Fibroblast of gingiva (primary cell): ENCODE results near the gene ACAD8.

ENCODE experiments used
- DNase-seq: peaks from one replicate; pipeline ENCODE4 v3.0.0-alpha.2; 2011; ENCODE audit warnings: low read depth

Gene ACAD8

DNA sequence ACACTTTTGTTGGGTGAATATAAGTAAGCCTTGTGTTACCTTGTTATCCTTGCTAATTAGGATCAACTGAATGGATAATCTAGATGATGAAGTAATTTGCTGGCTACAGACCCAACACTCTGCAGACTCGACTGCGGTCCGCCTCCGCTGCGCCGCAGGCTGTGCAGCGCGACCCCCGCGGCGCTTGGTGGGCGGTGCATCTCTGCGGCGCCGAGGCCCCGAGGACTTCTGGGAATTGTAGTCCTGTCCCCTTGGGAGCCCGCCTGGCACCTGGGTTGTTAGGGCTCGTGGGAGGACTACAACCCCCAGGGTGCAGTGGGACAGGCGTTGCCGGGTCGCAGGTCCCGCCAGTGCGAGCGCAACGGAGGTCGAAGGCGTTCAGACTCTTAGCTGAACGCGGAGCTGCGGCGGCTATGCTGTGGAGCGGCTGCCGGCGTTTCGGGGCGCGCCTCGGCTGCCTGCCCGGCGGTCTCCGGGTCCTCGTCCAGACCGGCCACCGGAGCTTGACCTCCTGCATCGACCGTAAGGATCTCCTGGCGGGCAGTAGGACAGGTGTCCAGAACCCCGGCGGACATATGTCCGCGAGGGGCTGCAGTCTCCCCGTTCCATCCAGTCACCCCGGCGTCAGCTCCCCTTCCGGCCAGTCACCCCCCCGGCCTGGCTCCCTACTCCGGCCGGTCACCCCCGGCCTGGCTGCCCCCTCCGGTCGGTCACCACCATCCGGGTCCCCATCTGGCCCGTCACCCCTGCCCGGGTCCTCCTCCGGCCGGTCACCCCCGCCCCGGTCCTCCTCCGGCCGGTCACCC is at the start of gene ACAD8, which contains the start of gene THYN1:
Gene ACAD8, plus strand, starts transcription at position 381 of the 806 bp plus-strand sequence. Its CDS starts 33 bp downstream, at position 414.
Gene THYN1, minus strand, starts transcription at position 165 of the 806 bp plus-strand sequence. CDS start 470 bp downstream, outside the sequence.
- DNase-seq, result peak; percentile 95

DNA sequence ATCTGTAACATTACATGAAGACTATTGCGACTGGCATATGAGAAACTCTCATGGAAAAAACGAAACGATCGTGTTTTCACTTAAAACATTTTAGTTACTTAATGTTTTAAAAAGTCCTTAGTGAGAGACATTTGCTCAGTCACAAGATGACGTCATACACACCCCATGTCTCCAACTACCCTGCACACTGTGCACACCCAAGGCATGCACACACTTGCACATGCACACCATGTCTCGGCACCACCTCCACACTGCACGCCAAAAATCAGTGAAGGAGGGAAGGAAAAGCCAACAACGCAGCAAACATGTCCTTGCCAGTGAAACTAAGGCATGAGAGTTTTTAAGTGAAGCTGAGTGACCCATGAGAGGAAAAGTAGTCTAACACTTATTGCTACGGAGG is 47.6 kb upstream of the ACAD8 start:
- DNase-seq, result no peak

DNA sequence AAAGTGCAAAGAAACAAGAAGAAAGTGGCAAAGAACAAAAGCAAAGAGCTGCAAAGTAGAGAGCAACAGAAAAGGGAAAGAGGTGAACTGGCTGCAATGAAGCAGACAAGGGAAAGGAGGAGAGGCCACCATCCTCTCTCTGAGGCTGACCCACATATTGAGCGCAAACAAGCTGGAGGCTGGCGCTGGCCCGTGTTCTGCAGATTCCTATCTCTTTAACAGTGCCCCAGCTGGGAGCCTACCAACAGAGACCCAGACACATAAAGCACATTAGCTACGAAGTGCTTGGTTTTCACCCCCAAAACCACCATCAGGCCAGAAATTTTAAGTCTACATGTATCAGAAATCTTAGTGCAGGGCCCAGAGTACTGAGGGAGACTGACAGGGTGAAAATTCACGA is 47.2 kb upstream of the ACAD8 start:
- DNase-seq, result no peak

DNA sequence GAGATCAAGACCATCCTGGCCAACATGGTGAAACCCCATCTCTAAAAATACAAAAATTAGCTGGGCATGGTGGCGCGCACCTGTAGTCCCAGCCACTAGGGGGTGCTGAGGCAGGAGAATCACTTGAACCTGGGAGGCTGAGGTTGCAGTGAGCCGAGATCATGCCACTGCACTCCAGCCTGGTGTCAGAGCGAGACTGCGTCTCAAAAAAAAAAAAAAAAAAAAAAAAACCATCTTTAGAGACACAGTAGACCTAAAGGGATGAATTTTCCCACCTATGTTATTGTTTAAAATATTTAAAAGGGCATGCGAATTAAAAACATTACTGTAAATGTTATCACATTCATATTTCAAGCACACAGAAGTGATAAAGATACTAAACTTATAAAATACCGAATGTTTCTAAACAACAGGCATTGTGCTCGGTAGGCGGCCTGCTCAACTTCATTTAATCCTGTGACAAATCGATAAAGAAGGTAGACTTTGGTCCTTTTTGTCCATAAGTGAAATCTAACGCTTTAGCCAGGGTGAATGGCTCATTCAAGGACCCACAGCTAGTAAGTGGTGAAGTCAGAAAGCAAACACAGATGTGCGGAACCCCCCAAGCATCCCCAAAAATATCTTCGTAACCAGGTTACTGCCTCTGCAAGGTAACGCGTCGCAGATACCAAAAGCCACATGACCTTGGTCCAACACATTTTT is 45.7 kb upstream of the ACAD8 start:
- DNase-seq, result no peak

DNA sequence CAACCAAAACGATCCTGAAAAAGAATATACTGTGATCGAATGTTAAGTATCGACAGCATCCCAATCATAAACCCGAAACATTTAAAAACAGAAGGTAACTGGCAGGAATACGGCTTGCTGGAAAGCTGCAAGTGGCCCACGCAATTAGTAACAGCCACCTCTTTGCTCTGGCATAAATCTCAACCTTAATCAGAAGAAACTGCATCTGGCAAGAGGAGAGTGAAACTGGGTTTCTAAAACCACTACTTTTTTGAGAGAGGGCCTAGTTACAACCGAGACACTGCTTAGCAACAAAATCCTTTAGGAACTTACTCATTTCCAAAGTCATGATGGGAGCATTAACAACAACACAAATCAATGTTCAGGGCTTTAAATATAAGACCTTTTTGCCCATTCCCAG is 37.5 kb upstream of the ACAD8 start:
- no peak for DNase-seq

DNA sequence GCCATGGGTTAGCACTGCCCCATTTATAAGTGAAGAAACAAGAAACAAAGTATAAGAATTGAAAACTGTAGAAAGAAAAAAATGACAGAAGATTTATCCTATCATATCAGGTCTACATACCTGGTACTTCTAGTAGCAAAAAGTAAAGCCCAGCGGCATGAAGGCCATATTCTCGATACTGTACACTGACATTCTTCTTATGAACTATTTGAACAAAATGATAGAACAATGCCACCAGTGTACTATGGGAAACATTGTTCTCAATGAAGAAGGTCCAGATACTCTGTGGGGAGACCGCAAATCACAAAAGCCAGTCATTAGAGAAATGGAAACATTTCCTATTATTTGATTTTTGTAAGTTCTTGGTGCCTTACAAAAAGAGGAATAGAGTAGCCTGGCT is 36.6 kb upstream of the ACAD8 start:
- DNase-seq, result no peak

DNA sequence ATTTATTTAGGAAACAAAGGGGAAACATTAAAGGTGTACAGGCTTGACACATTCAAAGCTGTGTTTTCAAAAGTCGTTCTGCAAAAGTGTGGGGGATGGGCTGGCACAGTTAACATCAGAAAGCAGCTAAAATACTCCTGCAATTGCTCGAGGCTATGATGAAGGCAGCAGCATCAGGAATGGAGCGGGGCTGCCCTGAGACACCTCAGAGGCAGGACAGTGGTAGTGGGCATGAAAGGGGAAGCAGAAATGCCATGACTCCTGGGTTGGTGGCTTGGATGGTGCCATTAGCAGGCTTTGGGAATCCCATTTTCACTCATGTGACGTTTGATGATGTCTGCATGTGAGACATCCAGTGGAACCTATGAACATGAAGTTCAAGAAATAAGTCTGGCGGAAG is 30.2 kb upstream of the ACAD8 start:
- no peak for DNase-seq

DNA sequence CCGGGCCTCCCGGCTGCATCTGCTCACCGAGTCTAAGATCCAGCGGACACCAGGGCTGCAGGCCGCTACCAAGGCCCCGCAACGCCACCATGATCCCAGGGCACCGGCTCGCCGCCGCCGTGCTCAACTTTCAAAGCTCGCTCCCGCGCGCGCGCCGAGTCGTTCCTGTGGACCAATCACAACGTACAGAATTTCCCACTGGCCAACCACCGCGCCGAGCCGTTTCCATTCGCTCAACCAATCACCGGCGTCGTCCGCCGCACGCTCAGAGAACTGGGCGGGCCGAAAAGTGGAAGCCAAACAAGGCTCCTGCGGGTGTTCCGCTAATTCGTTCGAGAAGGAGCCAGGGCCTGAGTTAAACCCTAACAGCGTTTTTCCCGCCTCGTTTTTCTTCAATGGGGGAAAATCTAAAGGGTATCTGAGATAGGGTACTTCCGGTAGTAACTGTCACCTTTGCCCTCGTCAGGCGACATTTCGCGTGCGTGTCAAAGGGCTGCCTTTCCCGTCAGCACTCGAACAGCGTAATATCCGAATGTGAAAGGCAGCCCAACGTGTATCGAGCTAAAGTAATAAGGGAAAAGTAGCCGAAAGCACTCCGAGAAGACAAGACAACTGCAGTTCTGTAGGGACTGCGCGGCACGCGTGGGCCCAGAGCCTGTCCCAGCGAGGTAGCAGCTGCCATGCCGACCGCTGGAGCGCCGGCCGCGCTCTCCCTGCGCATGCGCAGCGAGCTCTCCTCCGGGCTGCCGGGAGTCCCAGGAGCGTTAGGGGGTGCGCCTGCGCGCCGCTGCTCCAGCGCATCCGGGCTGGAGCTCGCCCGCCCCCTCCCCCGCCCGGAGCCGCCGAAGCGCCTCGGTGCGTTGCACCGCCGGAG is 29.3 kb upstream of the ACAD8 start, which contains the start of the genes NCAPD3 and VPS26B:
Gene NCAPD3, minus strand, starts transcription at position 132 of the 874 bp plus-strand sequence. Its CDS starts 41 bp downstream, at position 91.
Gene VPS26B, plus strand, starts transcription at position 836 of the 874 bp plus-strand sequence. CDS start 452 bp downstream, outside the sequence.
- DNase-seq, result peak; percentile 94

DNA sequence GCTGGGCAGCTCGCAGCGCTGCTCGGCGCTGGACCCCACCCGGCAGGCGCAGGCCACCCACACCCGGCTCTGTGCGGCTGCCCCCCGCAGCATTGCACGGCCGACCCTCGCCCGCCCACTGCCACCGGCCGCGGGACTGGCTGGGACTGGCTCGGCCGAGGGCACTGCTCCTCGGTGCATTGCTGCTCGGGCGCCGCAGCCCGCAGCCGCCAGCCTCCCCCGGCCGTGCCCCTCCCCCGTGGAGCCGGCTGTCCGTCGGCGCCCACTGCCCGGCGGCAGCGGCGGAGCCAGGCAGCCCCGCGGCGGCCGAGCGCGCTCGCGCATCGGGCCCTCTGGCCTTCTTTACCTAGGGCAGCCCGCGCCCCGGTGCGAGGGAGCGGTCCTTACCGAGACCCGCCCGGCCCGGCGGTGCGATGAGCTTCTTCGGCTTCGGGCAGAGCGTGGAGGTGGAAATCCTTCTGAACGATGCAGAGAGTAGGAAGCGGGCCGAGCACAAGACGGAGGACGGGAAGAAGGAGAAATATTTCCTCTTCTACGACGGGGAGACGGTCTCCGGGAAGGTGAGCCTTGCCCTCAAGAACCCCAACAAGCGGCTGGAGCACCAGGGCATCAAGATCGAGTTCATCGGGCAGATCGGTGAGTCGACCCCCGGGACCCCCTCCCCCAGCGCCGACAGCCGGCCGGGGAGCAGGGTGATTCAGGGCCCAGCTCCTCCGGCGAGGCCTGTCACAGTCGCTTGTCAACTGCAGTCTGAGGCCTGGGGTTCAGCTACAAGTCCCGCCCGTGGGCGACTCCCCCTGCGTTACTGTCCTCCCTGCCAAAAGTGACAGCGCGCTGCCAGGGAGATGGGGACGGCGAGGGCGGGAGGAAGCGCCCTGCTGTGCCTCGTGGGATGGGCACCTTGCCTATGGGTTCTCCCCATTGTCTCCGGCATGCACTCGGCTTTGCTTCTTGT is 28.4 kb upstream of the ACAD8 start:
- DNase-seq, result peak; percentile 7

DNA sequence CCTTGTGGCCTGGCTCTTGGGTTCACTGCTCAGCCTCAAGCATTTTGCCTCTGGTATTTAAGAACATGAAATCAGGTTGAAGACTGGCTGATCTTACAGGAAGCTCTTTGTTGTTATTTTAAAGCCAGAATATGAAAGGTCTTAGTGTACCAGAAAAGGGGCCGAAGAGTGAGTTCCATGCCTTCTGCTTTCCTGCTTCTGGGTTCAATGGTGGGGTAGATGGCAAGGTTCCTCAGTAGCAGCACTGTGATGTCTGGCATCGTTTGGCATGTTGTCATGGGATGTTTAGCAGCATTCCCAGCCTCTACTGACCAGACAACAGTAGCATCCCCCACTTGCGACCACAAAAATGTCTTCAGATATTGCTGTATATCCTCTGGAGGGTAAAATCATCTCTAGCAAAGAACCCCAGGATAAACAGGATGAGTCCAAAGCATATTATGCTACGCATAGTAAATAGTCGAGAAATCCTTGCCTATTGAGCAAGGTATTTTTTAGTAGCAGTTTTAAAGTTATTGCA is 26.5 kb upstream of the ACAD8 start:
- DNase-seq, result no peak

DNA sequence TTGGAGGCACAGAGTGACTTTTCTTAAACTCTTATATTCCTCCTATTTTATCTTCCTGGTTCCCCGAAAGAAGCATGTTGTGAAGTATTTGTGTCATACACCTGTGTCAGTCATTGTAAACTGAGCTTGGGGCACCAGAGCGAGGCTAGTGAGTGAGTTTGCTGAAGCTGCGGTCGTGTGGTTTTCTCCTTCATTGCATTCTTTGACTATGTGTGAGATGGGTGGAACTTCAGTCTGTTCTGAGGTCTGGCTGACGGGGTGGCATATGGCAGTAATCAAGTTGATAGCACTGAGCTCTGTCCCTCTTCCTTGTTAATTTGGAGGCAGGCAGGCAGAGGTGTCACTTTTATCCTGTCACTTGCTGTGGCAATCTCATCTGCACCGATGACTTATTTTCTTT is 24.7 kb upstream of the ACAD8 start:
- peak; percentile 49 for DNase-seq

DNA sequence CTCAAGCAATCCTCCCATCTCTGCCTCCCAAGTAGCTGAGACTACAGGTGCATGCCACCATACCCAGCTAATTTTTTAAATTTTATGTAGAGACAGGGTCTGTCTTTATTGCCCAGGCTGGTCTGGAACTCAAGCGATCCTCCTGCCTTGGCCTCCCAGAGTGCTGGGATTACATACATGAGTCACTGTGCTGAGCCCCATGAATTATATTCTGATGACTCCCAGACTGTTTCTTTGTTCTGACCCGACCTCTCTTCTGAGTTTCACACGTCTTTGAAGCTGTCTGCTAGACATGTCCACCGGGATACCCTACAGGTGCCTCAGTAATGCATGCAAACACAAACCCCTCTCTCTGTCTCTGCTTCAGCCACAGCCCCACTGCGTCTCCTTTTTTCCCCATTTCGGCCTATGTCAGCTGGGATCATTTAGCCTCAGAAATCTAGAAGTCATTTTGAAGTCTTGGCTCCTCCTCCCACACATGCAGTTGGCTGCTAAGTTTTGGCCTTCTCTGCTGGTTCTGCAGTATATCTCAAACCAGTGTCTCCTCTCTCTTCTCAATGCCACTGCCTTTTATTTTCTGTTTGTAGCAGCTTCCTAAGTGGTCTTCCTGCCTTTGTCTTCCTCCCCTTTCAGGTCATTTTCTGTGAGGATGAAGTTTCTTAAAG is 24.1 kb upstream of the ACAD8 start:
- DNase-seq, result no peak

DNA sequence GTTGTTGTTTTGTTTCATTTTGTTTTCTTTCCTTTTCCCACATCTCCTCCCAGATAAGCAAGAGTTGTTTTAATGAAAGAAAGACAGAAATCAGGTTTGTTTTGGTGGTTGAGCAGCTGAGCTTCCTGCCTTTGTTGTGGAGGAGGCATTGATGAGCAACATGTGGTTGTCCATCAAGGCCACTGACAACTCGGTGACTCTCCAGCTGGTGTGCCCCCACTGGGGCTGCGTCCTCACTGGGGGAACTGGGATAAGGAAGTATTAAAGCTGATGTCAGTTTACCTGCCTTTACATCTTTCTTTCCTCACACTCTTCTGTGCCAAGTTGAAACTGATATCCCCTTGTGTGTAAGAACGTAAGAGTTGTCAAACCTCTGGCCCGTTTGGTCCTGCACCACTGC is 23.0 kb upstream of the ACAD8 start:
- no peak for DNase-seq

DNA sequence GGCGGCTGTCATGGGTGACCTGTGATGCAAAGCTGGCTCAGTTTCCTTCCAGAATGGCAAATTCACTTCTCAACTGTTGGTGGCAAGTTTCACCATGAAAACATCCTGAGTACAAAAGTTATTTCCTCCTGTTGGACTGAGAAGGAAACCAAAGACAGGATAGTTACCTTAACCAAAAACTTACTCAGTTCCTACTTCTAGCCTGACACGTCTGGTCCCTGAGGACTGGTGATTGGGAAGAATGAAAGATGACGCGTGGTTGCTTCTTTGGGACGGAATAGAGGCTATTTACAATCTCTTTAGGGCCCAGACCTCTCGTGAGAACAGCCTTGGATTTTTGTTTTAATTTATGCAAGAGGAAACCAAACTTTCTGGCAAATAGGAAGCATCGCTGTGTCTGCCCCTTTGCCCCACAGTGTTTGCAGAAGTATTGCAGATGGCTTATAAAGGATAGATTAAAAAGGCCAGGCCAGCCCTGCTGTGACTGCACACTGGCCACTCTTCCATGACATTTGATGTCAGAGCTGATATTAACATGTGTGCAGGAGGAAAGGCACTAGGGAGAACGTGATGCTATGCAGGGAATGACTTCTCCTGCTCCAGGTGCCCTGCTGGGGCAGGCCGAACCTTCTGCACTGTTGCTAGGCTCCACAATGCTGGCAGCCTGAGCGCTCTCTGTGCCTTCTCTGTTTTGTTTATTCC is 21.3 kb upstream of the ACAD8 start:
- DNase-seq, result no peak

DNA sequence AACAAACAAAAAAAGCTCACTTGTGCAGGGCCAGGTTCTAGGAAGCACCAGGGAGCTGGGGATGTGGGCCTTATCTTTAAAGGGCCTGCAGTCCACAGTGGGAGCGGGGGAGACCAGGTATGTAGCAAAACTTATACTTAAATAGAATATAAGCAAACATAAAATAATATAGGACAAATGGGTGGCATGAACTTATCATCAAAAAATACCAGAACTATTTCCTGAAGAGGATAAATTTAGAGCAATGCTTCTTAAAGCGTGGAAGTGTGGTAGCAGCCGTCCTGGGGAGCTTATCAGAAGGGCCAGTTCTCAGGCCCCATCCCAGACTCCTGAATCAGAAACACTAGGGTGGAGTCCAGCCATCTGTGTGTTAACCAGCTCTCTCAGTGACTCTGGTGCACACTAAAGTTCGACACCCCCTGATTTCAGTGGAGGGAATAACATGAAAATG is 19.6 kb upstream of the ACAD8 start:
- DNase-seq, result no peak

DNA sequence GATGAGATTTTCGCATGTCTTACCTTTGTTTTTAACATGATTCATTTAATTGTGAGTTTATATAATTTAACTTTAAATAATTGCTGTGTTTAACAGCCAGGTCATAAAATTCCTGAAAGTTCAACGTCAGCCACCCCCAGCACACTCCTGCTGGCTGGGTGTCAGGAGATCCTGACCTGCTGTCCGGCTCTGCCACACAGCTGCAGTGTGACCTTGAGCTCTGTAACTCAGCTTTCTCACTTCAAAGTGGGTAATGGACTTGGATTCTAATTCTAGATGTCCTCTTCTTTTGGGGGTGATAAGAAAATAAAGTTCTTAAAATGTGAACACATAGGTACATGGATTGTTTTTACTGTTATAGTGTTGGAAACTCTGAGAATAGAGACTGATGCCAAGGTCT is 18.0 kb upstream of the ACAD8 start:
- DNase-seq, result no peak

DNA sequence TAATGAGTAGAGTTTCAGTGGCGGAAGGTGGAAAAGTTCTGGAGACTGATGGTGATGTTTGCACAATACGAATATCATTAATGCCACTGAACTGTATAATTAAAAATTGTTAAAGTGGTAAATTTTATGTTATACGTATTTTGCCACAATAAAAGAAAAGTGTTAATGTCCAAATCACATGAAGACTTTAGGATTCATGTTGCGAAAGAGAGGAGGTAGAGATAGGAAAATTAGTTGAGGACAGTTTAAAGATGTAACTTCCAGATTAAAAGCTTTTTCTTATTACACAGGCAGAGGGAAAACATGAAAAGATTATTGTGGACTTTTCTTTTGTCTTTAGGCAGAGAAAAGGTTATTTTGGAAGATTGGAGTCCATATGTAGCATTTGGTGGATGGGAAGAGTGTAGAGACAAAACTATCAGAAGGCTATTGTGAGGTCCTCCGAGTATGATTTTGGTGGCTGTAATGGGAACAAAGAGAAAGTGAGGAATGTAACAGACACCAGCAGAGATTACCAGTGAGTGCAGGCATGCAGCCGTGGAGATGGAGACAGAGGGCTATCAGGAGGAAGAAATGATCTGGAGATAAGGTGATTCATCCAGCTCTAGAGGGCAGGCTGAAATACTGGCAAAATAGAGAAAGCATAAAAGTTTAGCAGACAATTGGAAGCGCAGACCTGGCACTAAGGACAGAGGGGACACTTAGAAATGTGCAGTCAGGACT is 16.4 kb upstream of the ACAD8 start:
- DNase-seq, result no peak

DNA sequence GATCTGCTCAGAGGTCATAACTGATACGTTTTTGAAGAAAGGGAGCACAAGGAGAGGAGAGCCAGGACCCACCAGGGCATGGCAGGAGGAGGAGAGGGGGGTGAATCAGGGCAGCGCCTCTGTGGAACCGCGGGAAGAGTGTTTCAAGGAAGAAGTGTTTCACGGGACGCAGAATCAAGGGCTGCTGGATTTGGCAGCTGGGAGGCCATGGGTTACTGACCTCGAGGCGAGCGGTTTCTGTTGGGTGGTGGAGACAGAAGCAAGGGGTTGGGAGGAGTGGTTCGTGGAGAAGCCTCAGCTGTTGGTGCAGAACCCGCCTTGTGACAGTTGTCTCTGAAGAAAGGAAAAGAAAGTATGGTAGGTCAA is 15.8 kb upstream of the ACAD8 start:
- DNase-seq, result no peak

DNA sequence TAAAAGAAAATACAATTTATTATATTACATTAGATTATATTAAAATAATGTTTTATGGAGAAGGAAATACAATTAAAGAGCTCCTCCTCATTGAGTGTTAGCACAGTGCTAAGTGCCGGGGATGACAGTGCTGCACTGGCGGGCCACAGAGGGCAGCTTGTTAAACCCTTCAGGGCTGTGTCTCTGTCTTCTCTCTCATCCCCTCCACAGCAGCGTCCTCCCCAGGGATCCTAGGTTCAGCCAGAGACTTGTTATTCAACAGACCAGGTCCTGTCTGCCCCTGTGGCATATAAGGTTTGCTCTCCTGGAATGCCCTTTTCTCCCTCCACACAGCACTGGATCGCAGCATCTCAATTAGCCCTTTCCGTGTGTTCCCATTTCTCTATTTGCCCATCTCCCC is 14.4 kb upstream of the ACAD8 start:
- no peak for DNase-seq
